NCI-H1694 treated with DMSO at 0.1 percent for 48 hours (cell line): ENCODE measurements around the gene KCNK18.
"Not testable (repeated sequence)": the region's sequence is repeated elsewhere in the genome, so short reads cannot be mapped to it uniquely, and the experiment has no call there.

Source experiments
- DNase-seq: peaks from one replicate; lab custom pipeline; 2025; lab: John Stamatoyannopoulos, UW

Gene KCNK18

DNA sequence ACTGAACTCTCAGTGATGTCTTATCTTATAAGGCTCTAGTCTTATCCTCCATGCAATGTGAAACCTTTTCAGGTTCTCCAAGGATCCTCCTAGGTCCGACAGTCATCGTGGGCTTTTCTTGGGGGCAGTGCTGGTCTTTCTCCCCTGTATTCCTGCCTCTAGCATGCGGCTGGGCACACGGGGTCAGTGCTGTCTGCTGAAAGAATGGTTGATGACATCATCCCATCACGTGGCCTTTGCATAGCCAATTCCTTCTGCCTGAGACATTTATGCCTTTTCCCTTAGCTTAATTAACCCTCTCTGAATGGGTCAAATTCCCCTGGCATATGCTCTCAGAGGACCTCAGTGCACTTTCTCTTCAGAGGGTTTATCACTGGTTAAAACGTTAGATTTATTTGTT is 27.0 kb upstream of the KCNK18 start:
- DNase-seq, result no peak

DNA sequence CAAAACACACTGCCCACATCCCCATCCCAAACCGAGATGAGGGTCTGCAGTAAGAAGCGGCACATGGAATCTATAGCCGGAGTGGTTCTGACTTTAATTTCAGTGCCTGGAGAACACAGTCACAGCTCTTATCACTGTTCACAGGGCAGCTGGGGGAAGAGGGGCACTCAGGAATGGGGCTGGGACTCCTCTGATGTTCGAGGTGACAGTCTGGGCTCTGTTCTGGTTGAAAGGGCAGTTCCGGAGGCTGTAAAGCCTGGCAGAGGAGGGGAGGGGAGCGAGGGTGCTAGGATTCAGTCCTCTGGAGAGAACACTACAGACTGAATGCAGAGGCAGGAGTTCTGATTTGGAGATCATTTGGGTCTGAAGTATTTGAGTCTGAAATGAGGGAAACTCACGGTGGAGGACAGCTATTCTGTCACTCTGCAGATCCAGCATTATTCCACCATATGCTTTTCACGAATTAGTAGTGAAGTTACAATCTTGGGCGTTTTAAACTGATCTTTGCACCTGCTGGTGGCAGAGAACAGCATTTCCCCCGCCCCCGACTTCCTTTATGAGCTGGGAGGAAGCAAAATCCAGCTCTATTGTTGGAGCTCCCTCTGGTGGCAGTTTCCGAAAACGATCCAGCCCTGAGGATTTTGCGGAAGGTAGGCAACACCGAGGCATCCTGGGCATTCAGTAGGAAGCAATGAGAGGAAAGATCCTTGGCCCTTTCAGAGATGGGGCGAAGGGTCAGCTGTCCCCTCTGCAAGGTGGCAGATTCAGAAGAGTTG is 22.7 kb upstream of the KCNK18 start:
- peak; percentile 33 for DNase-seq

GRCh38 chr10:117175215-117175900 is 21.9 kb upstream of the KCNK18 start:
- no peak for DNase-seq

DNA sequence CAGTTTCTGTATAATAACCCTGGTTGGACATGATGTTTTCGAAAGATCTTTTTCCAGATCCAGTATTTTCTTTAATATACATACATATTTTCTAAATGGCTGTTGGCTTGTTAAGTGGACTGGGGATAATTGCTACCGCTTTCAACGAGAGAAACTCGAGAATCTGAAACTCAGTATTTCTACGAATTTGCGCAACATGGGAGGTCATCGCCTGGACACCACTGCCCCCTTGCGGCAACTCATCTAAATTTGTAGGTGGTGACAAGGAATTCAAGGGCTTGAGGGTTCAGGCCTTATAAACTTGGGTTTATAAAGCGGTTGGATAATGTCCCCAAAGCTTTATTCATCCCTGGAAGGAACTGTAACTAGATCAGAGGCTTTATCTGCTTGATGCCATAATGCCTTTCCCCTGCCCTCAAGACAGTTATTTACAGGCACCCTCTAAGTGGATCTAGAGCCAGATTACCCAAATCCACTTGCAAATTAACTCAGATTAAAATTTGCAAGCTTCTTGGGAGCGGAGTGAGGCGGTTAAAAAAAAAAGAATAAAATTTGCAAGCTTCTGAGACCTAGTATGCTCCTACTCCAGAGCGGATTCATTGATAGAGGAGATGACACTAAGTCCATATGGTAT is 21.3 kb upstream of the KCNK18 start:
- DNase-seq, result peak; percentile 22

- no peak for DNase-seq
Measured at GRCh38 chr10:117178190-117178589, 19.1 kb upstream of the KCNK18 start.

- DNase-seq, result no peak
Measured at GRCh38 chr10:117184296-117184695, 13.0 kb upstream of the KCNK18 start.

DNA sequence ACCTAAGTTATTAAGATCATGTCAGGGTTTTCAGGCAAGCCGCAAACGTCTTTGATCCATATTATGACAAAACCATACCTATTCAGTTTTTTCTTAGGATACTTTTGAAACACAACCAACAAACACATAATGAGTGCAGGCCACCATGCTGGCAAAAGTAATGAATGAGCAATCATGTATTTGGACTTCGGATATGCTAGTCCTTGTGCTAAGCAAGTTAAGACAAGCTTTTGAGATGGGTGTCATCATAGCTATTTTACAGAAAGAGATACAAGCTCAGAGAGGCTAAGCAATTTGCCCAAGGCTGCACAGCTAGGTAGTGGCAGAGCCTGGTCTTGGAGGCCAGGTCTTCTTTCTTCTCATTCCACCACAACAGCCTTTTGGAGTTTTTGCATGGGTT is 12.5 kb upstream of the KCNK18 start:
- DNase-seq, result no peak

GRCh38 chr10:117185817-117186216 is 11.5 kb upstream of the KCNK18 start:
- not testable (repeated sequence) for DNase-seq

DNA sequence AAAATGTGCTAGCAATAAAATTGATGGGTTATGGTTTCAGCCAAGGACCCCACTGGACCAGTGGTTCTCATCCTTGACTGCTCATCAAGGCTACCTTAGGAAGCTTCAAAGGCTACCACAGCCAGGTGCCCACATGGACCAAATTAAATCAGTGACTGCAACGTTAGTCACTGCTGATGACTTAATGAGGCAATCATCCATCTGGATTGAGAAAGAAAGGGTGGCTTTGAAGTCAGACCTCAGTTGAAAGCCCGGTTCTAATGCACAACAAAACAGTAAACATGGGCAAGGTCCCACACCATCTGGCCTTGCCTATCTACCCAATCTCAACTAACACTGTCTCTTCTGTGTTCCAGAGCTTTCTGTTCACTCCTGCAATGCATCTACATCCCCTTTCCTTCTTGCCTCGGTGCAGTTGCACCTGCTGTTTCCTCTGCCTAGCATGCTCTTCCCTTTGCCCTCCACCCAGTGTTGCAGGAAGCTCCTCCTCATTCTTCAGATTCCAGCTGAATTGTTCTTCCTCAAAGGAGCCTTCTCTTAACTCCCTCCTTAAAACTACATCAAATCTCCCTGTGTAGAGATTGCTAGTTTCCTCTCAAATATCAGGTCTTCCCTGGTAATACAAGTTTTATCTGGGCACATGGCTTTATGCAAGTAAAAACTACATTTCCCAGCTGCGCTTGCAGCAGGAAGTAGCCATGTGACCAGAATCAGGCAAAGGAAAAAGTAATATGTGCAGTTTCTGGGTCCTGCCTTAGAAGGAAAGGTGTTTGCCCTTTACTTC is 10.3 kb upstream of the KCNK18 start:
- DNase-seq, result no peak

DNA sequence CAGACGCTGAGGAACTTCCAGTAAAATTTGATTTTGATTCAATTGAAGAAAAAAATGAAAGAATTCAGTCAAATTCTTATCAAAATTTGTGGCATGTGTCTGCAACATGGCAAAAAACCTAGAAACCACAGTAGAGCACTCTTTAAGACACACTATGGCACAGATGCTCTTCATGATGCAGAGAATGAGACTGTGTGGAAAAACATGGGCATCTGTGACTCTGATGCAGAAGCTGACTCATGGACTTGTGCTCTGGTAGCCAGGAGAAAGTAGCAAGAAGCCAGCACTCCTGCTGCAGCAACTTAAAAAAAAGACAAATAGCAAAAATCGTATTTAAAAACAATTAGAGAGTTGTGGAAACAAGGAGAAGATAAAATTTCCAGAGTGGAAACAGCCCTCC is 8.9 kb upstream of the KCNK18 start:
- no peak for DNase-seq

DNA sequence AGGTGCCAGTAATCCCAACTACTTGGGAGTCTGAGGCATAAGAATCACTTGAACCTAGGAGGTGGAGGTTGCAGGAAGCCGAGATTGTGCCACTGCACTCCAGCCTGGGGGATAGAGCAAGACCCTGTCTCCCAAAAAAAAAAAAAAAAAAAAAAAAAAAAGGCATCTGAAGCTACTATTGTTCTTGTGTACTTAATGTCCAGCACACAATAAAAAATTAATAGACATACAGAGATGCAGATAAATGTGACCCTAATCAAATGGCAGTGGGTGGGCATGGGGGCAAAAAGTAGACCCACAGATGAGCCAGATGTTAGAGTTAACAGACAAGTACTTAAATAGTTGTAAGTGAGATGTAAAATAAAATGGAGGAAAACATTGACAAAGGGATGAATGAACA is 7.7 kb upstream of the KCNK18 start:
- no peak for DNase-seq

DNA sequence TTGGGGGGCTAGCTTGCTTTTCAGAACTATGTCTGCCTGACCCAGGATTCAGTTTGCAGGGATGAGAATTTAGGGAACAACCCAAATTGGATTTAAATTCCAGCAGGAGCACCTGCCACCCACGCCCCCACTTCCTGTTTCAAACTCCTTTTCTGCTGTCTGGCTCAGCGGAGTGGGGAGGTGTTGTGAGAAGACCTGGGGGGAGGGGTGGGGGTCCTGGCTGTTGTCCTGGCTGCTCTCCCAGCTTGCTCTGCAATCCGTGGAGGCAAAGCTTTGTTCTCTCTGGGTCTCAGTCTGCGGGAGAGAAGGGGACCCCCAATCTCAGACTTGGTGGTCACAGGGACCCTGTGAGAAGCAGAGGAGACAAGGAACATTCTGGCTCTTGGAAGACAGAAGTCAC is 799 bp downstream of the KCNK18 start:
- no peak for DNase-seq

- no peak for DNase-seq
Measured at GRCh38 chr10:117201826-117202225, 4.5 kb downstream of the KCNK18 start.

DNA sequence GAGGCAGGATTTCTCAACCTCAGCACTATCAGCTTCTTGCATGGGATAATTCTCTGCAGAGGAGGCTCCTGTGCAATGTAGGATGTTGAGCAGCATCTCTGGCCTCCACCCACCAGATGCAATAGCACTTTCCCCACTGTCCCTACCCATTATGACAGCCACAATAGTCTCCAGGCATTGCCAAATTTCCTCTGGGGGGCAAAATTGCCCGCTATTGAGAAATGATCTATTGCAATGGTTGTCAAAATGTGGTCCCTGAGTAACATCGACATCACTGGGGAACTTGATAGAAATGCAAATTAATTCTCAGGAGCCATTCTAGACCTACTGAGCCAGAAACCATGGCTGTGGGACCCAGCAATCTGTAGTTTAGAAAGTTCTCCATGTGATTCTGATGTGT is 7.0 kb downstream of the KCNK18 start:
- DNase-seq, result no peak

GRCh38 chr10:117212176-117212575 is 14.9 kb downstream of the KCNK18 start:
- DNase-seq, result no peak

- DNase-seq, result no peak
Measured at GRCh38 chr10:117214401-117214800, 17.1 kb downstream of the KCNK18 start.

DNA sequence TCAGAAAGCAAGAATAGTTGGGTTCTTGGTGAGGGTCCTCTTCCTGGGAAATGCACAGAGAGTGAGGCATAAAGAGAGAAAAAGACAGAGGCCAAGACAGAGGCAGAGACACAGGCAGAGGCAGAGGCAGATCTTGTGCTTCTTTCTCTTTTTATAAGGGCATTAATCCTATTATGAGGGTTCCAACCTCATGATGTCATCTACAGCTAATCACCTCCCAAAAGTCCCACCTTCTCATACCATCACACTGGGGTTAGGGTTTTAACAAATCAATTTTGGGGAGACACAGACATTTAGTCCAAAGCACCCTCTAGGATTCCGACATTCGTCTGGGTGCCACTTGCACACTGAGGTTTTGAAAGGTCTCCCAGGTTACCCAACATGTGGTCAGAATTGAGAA is 17.8 kb downstream of the KCNK18 start:
- no peak for DNase-seq

DNA sequence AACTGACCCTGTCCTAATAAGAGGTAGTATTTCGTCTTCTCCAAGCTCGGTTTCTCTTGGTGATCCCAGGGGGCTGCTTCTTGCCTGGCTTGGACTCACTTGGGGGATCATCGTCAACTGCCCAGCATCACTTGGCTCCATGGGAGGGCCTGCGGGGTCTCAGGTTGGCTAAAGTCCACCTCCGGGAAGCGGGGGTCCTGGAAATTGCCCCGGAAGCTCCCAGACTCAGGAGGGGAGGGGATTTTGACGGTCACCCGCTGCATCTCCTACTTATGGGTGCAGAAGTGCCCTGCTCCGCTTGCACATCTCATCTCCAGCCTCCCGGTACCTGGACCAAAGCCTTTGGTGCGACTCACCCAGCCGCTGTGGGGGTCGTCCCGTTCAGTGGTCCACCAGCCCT is 18.7 kb downstream of the KCNK18 start:
- DNase-seq, result no peak

DNA sequence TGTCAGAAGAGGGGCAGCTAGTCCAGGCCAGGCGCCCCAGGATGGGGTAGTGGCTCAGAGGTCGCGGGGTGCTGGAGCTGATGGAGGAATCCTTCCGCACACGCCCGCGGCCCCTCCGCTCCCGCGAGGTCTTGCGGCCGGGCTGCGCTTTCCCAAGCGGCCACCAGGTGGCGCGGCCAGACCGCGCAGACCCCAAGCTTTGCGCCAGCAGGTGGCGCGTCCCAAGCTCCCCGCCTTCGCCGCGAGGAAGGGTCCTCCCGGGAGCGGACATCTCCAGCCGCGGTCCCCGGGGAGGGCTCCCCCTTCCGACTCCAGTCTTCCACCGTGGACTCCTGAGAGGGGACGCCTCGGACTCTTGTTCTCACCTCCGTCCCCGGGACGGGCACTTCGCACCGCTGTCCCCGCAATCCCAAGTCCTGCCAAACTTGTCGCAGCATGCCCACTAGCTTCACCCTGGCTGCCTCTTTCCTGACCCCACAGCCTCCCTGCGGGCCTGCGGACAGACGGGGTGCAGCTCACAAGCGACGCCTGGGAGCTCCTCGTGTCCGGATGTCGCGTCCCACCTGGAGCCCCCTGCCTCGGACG is 19.4 kb downstream of the KCNK18 start:
- no peak for DNase-seq

GRCh38 chr10:117217196-117217761 is 20.0 kb downstream of the KCNK18 start:
- DNase-seq, result no peak

- DNase-seq, result no peak
Measured at GRCh38 chr10:117218654-117219053, 21.4 kb downstream of the KCNK18 start.
